HCT116 (cell line): ENCODE data around the gene CYSRT1. TPM values are rescaled to one million over a fixed set of nuclear protein-coding genes. Genes with fewer than 3 reads are reported as not detected.

Experiments
- ATAC-seq: fragments of 200-7000 bp; cut with Tn5 transposase; 2 replicates; pipeline ENCODE4 v1.9.1; 2020; ENCODE audit warnings: mild to moderate bottlenecking, moderate library complexity
- BruUV-seq: library from RNA; stranded (reverse); fragments of 400-500 nt; replicated peaks from 2 replicates; lab custom pipeline; 2021; lab: Mats Ljungman, UMichigan
- CTCF ChIA-PET: fragments of 300-600 bp; sonication (Branson Sonifier 250); formaldehyde crosslinking; loops from one replicate; lab custom pipeline; 2021; ENCODE audit warnings: antibody characterized with exemption; lab: Charles Lee
- POLR2A ChIA-PET: fragments of 300-600, 350-600 bp; sonication (Branson Sonifier 250); formaldehyde crosslinking; loops from one replicate; lab custom pipeline; 2021; ENCODE audit warnings: antibody characterized with exemption; lab: Charles Lee
- RAD21 ChIA-PET, 2 experiments: fragments of 300-600 bp; sonication (Branson Sonifier 250); formaldehyde crosslinking; loops; one replicate each; lab custom pipeline; 2023; ENCODE audit warnings: low total read pairs in 2 of 2; ENCODE audit not compliant: uncharacterized antibody in 2 of 2, unreplicated experiment in 2 of 2, low non-redundant PET in 1 of 2; lab: Charles Lee
- DNase-seq: peaks from one replicate; pipeline ENCODE4 v3.0.0-alpha.2; 2010; ENCODE audit warnings: low read depth, low spot score
- H2AFZ ChIP-seq: fragments of 200-600 bp; shearing (Covaris generic), sonication (generic); 2 replicates; pipeline ENCODE4 v1.6.1; 2017; ENCODE audit warnings: low read depth, mixed run types, mixed read lengths, antibody characterized with exemption, low read length; ENCODE audit not compliant: poor library complexity, severe bottlenecking
- H3K27ac ChIP-seq: 2 replicates; pipeline ENCODE4 v1.5.1; 2012; ENCODE audit warnings: low read depth, low read length
- H3K27me3 ChIP-seq: fragments of 200-600 bp; sonication (generic); 2 replicates; pipeline ENCODE4 v1.6.1; 2016; ENCODE audit warnings: mixed run types, low read length, mixed read lengths; ENCODE audit not compliant: insufficient read depth
- H3K36me3 ChIP-seq, 2 experiments: fragments of 200-500 bp in 1 of 2; fragments of 200-600 bp in 1 of 2; sonication (Bioruptor generic) in 1 of 2; sonication (generic) in 1 of 2; 2 replicates each; pipeline versions ENCODE4 v1.5.1 to v1.6.1; 2014 to 2016; ENCODE audit warnings: low read length in 2 of 2, inconsistent platforms in 1 of 2, mixed read lengths in 1 of 2, mixed run types in 1 of 2; ENCODE audit not compliant: insufficient read depth in 2 of 2, control insufficient read depth in 1 of 2
- H3K4me1 ChIP-seq, 2 experiments: fragments of 200-600 bp in 1 of 2; sonication (generic) in 1 of 2; 2 replicates each; pipeline versions ENCODE4 v1.5.1 to v1.6.1; 2012 to 2017; ENCODE audit warnings: low read length in 2 of 2, inconsistent platforms in 1 of 2, mild to moderate bottlenecking in 1 of 2, mixed read lengths in 1 of 2, mixed run types in 1 of 2, moderate library complexity in 1 of 2; ENCODE audit not compliant: insufficient read depth in 2 of 2, control insufficient read depth in 1 of 2
- H3K4me2 ChIP-seq: fragments of 200-600 bp; sonication (generic); 2 replicates; pipeline ENCODE4 v1.6.1; 2017; ENCODE audit warnings: mixed run types, low read length, mixed read lengths
- H3K4me3 ChIP-seq, 2 experiments: fragments of 200-600 bp in 1 of 2; sonication (generic) in 1 of 2; replicated peaks in 1 of 2; 2 replicates each; pipeline ENCODE4 v1.5.1; 2011 to 2016; ENCODE audit warnings: low read length in 2 of 2, control low read depth in 1 of 2, low read depth in 1 of 2, mild to moderate bottlenecking in 1 of 2, mixed read lengths in 1 of 2, mixed run types in 1 of 2
- H3K79me2 ChIP-seq: fragments of 200-600 bp; sonication (generic); 2 replicates; pipeline ENCODE4 v1.6.1; 2017; ENCODE audit warnings: mild to moderate bottlenecking, mixed run types, low read length, moderate library complexity, mixed read lengths; ENCODE audit not compliant: insufficient read depth
- H3K9ac ChIP-seq: fragments of 200-600 bp; sonication (generic); 2 replicates; pipeline ENCODE4 v1.6.1; 2016; ENCODE audit warnings: low read length, mixed read lengths
- H3K9me2 ChIP-seq: fragments of 200-600 bp; sonication (generic), shearing (Covaris generic); 2 replicates; pipeline ENCODE4 v1.6.1; 2017; ENCODE audit warnings: mixed run types, mild to moderate bottlenecking, moderate library complexity; ENCODE audit not compliant: insufficient read depth
- H3K9me3 ChIP-seq, 2 experiments: fragments of 200-500 bp in 1 of 2; fragments of 200-600 bp in 1 of 2; sonication (Bioruptor generic) in 1 of 2; sonication (generic) in 1 of 2; 2 replicates each; pipeline ENCODE4 v1.6.1; 2014 to 2017; ENCODE audit warnings: low read length in 2 of 2, mixed read lengths in 2 of 2, inconsistent platforms in 1 of 2, low read depth in 1 of 2, mild to moderate bottlenecking in 1 of 2, mixed run types in 1 of 2, moderate library complexity in 1 of 2; ENCODE audit not compliant: control insufficient read depth in 1 of 2, insufficient read depth in 1 of 2
- H4K20me1 ChIP-seq: fragments of 200-600 bp; sonication (generic), shearing (Covaris generic); 2 replicates; pipeline ENCODE4 v1.6.1; 2017; ENCODE audit warnings: mixed run types, mild to moderate bottlenecking, moderate library complexity; ENCODE audit not compliant: insufficient read depth
- CBX3 ChIP-seq: IDR thresholded peaks from 2 replicates; pipeline ENCODE4 v1.6.1; 2012; ENCODE audit warnings: low read depth
- CTCF ChIP-seq, 3 experiments: fragments of 200-600 bp in 1 of 3; sonication (generic) in 1 of 3; IDR thresholded peaks in 2 of 3; conservative IDR thresholded peaks in 1 of 3; 2 replicates each; pipeline ENCODE4 v1.5.1; 2012 to 2017; ENCODE audit warnings: low read depth in 2 of 3, low read length in 2 of 3, antibody characterized with exemption in 1 of 3, borderline replicate concordance in 1 of 3, control low read depth in 1 of 3, mild to moderate bottlenecking in 1 of 3, mixed read lengths in 1 of 3, mixed run types in 1 of 3, moderate library complexity in 1 of 3; ENCODE audit not compliant: insufficient read depth in 1 of 3
- ELF1 ChIP-seq: IDR thresholded peaks from 2 replicates; pipeline ENCODE4 v1.6.1; 2012; ENCODE audit warnings: low read depth, borderline replicate concordance
- EZH2phosphoT487 ChIP-seq: fragments of 200-600 bp; IDR thresholded peaks from 2 replicates; pipeline ENCODE4 v1.6.1; 2018; ENCODE audit warnings: antibody characterized with exemption, borderline replicate concordance
- JUND ChIP-seq: IDR thresholded peaks from 2 replicates; pipeline ENCODE4 v1.6.1; 2012
- POLR2A ChIP-seq: IDR thresholded peaks from 2 replicates; pipeline ENCODE4 v1.7.0; 2011; ENCODE audit warnings: borderline replicate concordance; ENCODE audit not compliant: insufficient read depth, insufficient read length; ENCODE audit errors: extremely low read depth
- POLR2AphosphoS5 ChIP-seq: IDR thresholded peaks from 2 replicates; pipeline ENCODE4 v1.6.1; 2011; ENCODE audit warnings: mild to moderate bottlenecking, low read depth, low read length, moderate library complexity
- SIN3A ChIP-seq: IDR thresholded peaks from 2 replicates; pipeline ENCODE4 v1.6.1; 2012; ENCODE audit warnings: low read depth
- SP1 ChIP-seq: IDR thresholded peaks from 2 replicates; pipeline ENCODE4 v1.6.1; 2012; ENCODE audit warnings: low read depth
- SRF ChIP-seq: IDR thresholded peaks from 2 replicates; pipeline ENCODE4 v1.6.1; 2012; ENCODE audit warnings: low read depth
- TCF7L2 ChIP-seq: IDR thresholded peaks from 2 replicates; pipeline ENCODE4 v1.7.0; 2011; ENCODE audit warnings: borderline replicate concordance, inconsistent platforms; ENCODE audit not compliant: insufficient read depth, insufficient read length; ENCODE audit errors: extremely low read depth
- ZBTB33 ChIP-seq: IDR thresholded peaks from 2 replicates; pipeline ENCODE4 v1.6.1; 2011; ENCODE audit warnings: mild to moderate bottlenecking, low read length, moderate library complexity; ENCODE audit not compliant: insufficient replicate concordance; ENCODE audit errors: extremely low read depth
- ZFX ChIP-seq: fragments of 450-650 bp; IDR thresholded peaks from 2 replicates; pipeline ENCODE4 v1.6.1; 2017
- ZNF274 ChIP-seq: fragments of 200-500 bp; sonication (Bioruptor generic); IDR thresholded peaks from 2 replicates; pipeline ENCODE4 v1.6.1; 2014; ENCODE audit warnings: mild to moderate bottlenecking, low read depth, low read length, inconsistent platforms
- intact Hi-C: fragments of 100-400 bp; cut with micrococcal nuclease; formaldehyde crosslinking; loops from 2 replicates; pipeline ENCODE4 v1.10.0; 2022
- total RNA-seq: library from RNA; stranded (reverse); gene quantifications from one replicate; pipeline ENCODE4 v1.2.1, GENCODE V29; 2021; ENCODE audit not compliant: unreplicated experiment

Gene CYSRT1
- total RNA-seq, 1 experiment from 2014 or later: 4.3 TPM

GRCh38 chr9:137256856-137257255 is 31.9 kb downstream of the CYSRT1 start:
- Histone ChIP-seq H3K36me3 (peaks cover 17 to 22% of the 10 kb centered on the region in 2 experiments), H3K27me3 (no peaks in the 10 kb centered on the region), H3K9me3 (no peaks in the 10 kb centered on the region), H3K27ac (no peak overlapping the region), H3K79me2 (peaks cover 36% of the 10 kb centered on the region), H4K20me1 (no peaks in the 10 kb centered on the region), H3K9me2 (no peaks in the 10 kb centered on the region), H3K4me3 (peak overlapping the region; percentile 97 to 100), H3K4me1 (peaks cover 21 to 42% of the 10 kb centered on the region in 2 experiments), H2AFZ (no peak overlapping the region), H3K9ac (0 out of 2 replicates have a peak overlapping the region, but pooled peaks have one; percentile 88), H3K4me2 (peak overlapping the region; percentile 93)
- DNase-seq (no peak), ATAC-seq (no peak)
- intact Hi-C loops: no loop called here
- ChIA-PET RAD21 (no interaction called here), POLR2A (interaction anchor here (5.9 kb wide), 1 partner anchor 16 kb away, joined by 39 read pairs; the partner anchor contains the start of gene TUBB4B), CTCF (no interaction called here)
- TF ChIP-seq ZBTB33 (no peak), CTCF (IDR thresholded peaks at IDR 0.05 in 2 of 3, conservative IDR thresholded peaks at IDR 0.05 in 1 of 3; ENCODE audit: borderline replicate concordance in 1 of 3, insufficient read depth in 1 of 3, low read depth in 2 of 3, low read length in 2 of 3) (no peak), SRF (no peak), ELF1 (no peak), SP1 (no peak), TCF7L2 (no peak), EZH2phosphoT487 (no peak), SIN3A (no peak), CBX3 (no peak), ZNF274 (no peak), ZFX (no peak), POLR2AphosphoS5 (no peak), JUND (no peak), POLR2A (no peak)
- no TSS peak for BruUV-seq
